A549 (cell line): ENCODE results near the gene SCAMP2. TPM values are rescaled to one million over a fixed set of nuclear protein-coding genes. Genes with fewer than 3 reads are reported as not detected.

Experiments
- ATAC-seq, 2 experiments: fragments of 200-7000 bp in 1 of 2; fragments of >200 bp in 1 of 2; cut with Nextera tagmentation in 1 of 2; cut with Tn5 transposase in 1 of 2; 3 replicates each; pipeline versions ENCODE4 v1.8.0 to v1.9.1; 2018 to 2020; ENCODE audit warnings: mild to moderate bottlenecking in 1 of 2, moderate library complexity in 1 of 2
- CTCF ChIA-PET: fragments of 300-600 bp; sonication (Branson Sonifier 250); formaldehyde crosslinking; extraction: SDS; loops from one replicate; lab custom pipeline; 2021; ENCODE audit warnings: antibody characterized with exemption, inconsistent platforms; lab: Yijun Ruan, JAX
- POLR2A ChIA-PET: fragments of 350-600 bp; formaldehyde crosslinking; extraction: SDS; loops from one replicate; lab custom pipeline; 2021; ENCODE audit warnings: antibody characterized with exemption, inconsistent platforms; lab: Yijun Ruan, JAX
- DNase-seq, 2 experiments: peaks; one replicate each; pipeline versions ENCODE4 v3.0.0 to v3.0.0-alpha.2; 2011 to 2016; ENCODE audit warnings: low read depth in 1 of 2, low spot score in 1 of 2
- FAIRE-seq: peaks from 2 replicates; lab custom pipeline; 2011; peaks lifted over from hg19 to GRCh38; lab: Jason Lieb, UNC
- H3K27ac ChIP-seq, 2 experiments: fragments of >200 bp; sonication (Bioruptor Twin); formaldehyde crosslinking; 3 replicates each; pipeline ENCODE4 v1.5.1; 2016 to 2017
- H3K4me1 ChIP-seq: fragments of >200 bp; sonication (Bioruptor Twin); formaldehyde crosslinking; 3 replicates; pipeline ENCODE4 v1.6.1; 2016
- H3K4me2 ChIP-seq: fragments of >200 bp; sonication (Bioruptor Twin); formaldehyde crosslinking; 3 replicates; pipeline ENCODE4 v1.6.1; 2016
- H3K4me3 ChIP-seq: fragments of >200 bp; sonication (Bioruptor Twin); formaldehyde crosslinking; 3 replicates; pipeline ENCODE4 v1.5.1; 2016
- H3K9me3 ChIP-seq: fragments of >200 bp; sonication (Bioruptor Twin); formaldehyde crosslinking; 3 replicates; pipeline ENCODE4 v1.6.1; 2016
- CHD2 ChIP-seq: fragments of 150-350 bp; IDR thresholded peaks from 2 replicates; pipeline ENCODE4 v1.6.1; 2014; ENCODE audit warnings: low read length; ENCODE audit not compliant: partially characterized antibody
- CHD4 ChIP-seq: fragments of 200-600 bp; sonication (generic); IDR thresholded peaks from 2 replicates; pipeline ENCODE4 v1.6.1; 2016; ENCODE audit warnings: antibody characterized with exemption, mild to moderate bottlenecking, borderline replicate concordance
- EHMT2 ChIP-seq: fragments of 200-600 bp; sonication (generic); IDR thresholded peaks from 2 replicates; pipeline ENCODE4 v1.6.1; 2016; ENCODE audit warnings: antibody characterized with exemption, low read depth, mild to moderate bottlenecking, moderate library complexity
- FOSB ChIP-seq: fragments of 250-450 bp; sonication (Bioruptor Pico); IDR thresholded peaks from 2 replicates; pipeline ENCODE4 v1.5.0; 2020; ENCODE audit warnings: mild to moderate bottlenecking, moderate library complexity
- GATA3 ChIP-seq: IDR thresholded peaks from 2 replicates; pipeline ENCODE4 v1.6.1; 2012; ENCODE audit warnings: borderline replicate concordance
- HDAC2 ChIP-seq: fragments of 200-600 bp; sonication (generic); IDR thresholded peaks from 2 replicates; pipeline ENCODE4 v1.6.1; 2016
- HOXA7 ChIP-seq: fragments of 250-450 bp; sonication (Bioruptor Pico); IDR thresholded peaks from 2 replicates; pipeline ENCODE4 v1.5.0; 2020; ENCODE audit warnings: mild to moderate bottlenecking, moderate library complexity
- HOXB13 ChIP-seq: fragments of 250-450 bp; sonication (Bioruptor Pico); IDR thresholded peaks from 2 replicates; pipeline ENCODE4 v1.5.0; 2020; ENCODE audit warnings: low read depth, mild to moderate bottlenecking, moderate library complexity
- JUN ChIP-seq, 2 experiments: fragments of >200 bp; sonication (Bioruptor Twin); formaldehyde crosslinking; IDR thresholded peaks; 2 replicates in 1 of 2; 3 replicates in 1 of 2; pipeline ENCODE4 v1.6.1; 2016 to 2017
- KDM1A ChIP-seq: fragments of 200-600 bp; sonication (generic); IDR thresholded peaks from 2 replicates; pipeline ENCODE4 v1.6.1; 2016; ENCODE audit warnings: low read depth, mild to moderate bottlenecking
- MAFK ChIP-seq: fragments of 450-650 bp; IDR thresholded peaks from 2 replicates; pipeline ENCODE4 v1.6.1; 2014; ENCODE audit not compliant: partially characterized antibody
- NFE2L2 ChIP-seq: fragments of 150-350 bp; conservative IDR thresholded peaks from 2 replicates; pipeline ENCODE4 v1.6.1; 2014; ENCODE audit warnings: low read length
- NPAS2 ChIP-seq: fragments of 250-450 bp; sonication (Bioruptor Pico); IDR thresholded peaks from 2 replicates; pipeline ENCODE4 v1.8.0; 2022; ENCODE audit warnings: mild to moderate bottlenecking, moderate library complexity, borderline replicate concordance
- NR3C1 ChIP-seq: fragments of >200 bp; sonication (Bioruptor Twin); formaldehyde crosslinking; IDR thresholded peaks from 3 replicates; pipeline ENCODE4 v1.6.1; 2017
- PHF8 ChIP-seq: fragments of 200-600 bp; sonication (generic); IDR thresholded peaks from 2 replicates; pipeline ENCODE4 v1.6.1; 2016; ENCODE audit warnings: low read depth, mild to moderate bottlenecking, antibody characterized with exemption, moderate library complexity, borderline replicate concordance
- RARB ChIP-seq: fragments of 250-450 bp; sonication (Bioruptor Pico); IDR thresholded peaks from 2 replicates; pipeline ENCODE4 v1.8.0; 2021; ENCODE audit warnings: mild to moderate bottlenecking, moderate library complexity
- RCOR1 ChIP-seq: fragments of 150-350 bp; IDR thresholded peaks from 2 replicates; pipeline ENCODE4 v1.6.1; 2014; ENCODE audit warnings: antibody characterized with exemption, low read length, low read depth
- SMC3 ChIP-seq: fragments of >200 bp; sonication (Bioruptor Twin); formaldehyde crosslinking; IDR thresholded peaks from 3 replicates; pipeline ENCODE4 v1.6.1; 2018; ENCODE audit warnings: inconsistent platforms
- ZC3H11A ChIP-seq: fragments of 450-650 bp; IDR thresholded peaks from 2 replicates; pipeline ENCODE4 v1.6.1; 2014; ENCODE audit warnings: antibody characterized with exemption, mild to moderate bottlenecking
- ZFP36 ChIP-seq: fragments of 450-650 bp; IDR thresholded peaks from 2 replicates; pipeline ENCODE4 v1.6.1; 2014; ENCODE audit warnings: borderline replicate concordance; ENCODE audit not compliant: partially characterized antibody
- ZSCAN20 ChIP-seq: fragments of 250-450 bp; sonication (Bioruptor Pico); IDR thresholded peaks from 2 replicates; pipeline ENCODE4 v1.8.0; 2022; ENCODE audit warnings: mild to moderate bottlenecking, moderate library complexity
- WGBS: methylation state at CpG from one replicate; pipeline ENCODE4 v1.1.6; 2017; ENCODE audit errors: missing lambda C conversion rate; 5-methylcytosine and 5-hydroxymethylcytosine counted together
- polyA plus RNA-seq, 4 experiments: library from polyadenylated mRNA; depleted of rRNA in 3 of 4; stranded (reverse); fragments of >200 nt; fragmentation: RNase III in 1 of 4; extraction: RNeasy Plus Mini Kit Qiagen cat#74134 plus additional on column Dnase treatment in 1 of 4; gene quantifications; 2 replicates in 3 of 4; 3 replicates in 1 of 4; pipeline ENCODE4 v1.2.3, GENCODE V29; 2011 to 2017
- TF ChIP-seq, protein P1 (sequence below): fragments of 250-450 bp; sonication (Bioruptor Pico); IDR thresholded peaks from 2 replicates; pipeline ENCODE4 v1.5.0; 2020; ENCODE audit warnings: low read depth, mild to moderate bottlenecking, moderate library complexity
- TF ChIP-seq, protein P2 (sequence below): IDR thresholded peaks from 2 replicates; pipeline ENCODE4 v1.6.1; 2012; ENCODE audit warnings: low read depth, borderline replicate concordance
- TF ChIP-seq, protein P3 (sequence below): IDR thresholded peaks from 2 replicates; pipeline ENCODE4 v1.6.1; 2012
- TF ChIP-seq, protein P4 (sequence below): fragments of 150-350 bp; IDR thresholded peaks from 2 replicates; pipeline ENCODE4 v1.6.1; 2014; ENCODE audit warnings: low read depth, mild to moderate bottlenecking, low read length
- TF ChIP-seq, protein P5 (sequence below): fragments of >200 bp; sonication (Bioruptor Twin); formaldehyde crosslinking; IDR thresholded peaks from 3 replicates; pipeline ENCODE4 v1.6.1; 2016
- TF ChIP-seq, protein P6 (sequence below): IDR thresholded peaks from 2 replicates; pipeline ENCODE4 v1.6.1; 2012

Gene SCAMP2
- polyA plus RNA-seq, 2 of the 4 experiments (the other 2 are of a cell fraction), result 41.5 to 128 TPM

DNA sequence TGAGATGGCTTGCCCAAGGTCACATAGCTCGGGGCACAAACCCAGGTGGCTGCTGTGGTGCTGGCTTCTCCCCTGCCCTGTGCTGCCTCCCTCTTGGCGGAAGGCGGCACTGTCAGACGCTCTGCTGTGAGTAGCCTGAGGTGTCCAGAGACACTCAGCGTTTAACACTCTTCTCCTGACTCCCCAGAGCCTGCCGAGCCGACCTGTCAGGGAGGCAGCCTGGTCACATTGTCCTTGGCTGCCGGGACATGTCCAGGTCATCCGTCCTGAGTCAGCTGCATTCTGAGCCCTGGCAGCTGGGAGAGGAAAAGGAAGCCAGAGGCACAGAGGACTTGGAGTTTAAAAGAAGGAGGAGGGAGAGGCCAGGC, 55.8 kb downstream of the SCAMP2 start:
- no peak for DNase-seq
- Histone ChIP-seq H3K4me2 (no peak overlapping the region), H3K4me3 (no peak overlapping the region), H3K27ac (no peak overlapping the region), H3K9me3 (no peaks in the 10 kb centered on the region), H3K4me1 (peaks cover 14% of the 10 kb centered on the region)
- WGBS, result 44% methylated on average over 9 of the region's 9 CpGs
- CTCF ChIA-PET, result interaction anchor here (65.6 to 66.7 kb wide), 2 partner anchors 2 to 26 kb away, joined by 1908 read pairs; partner anchors contain the start of genes CPLX3, CSK, LMAN1L and ULK3
- ATAC-seq, result peak; percentile 20 to 56; a peak in 3 of 6 replicates
- POLR2A ChIA-PET, result interaction anchor here (0.7 kb wide), 1 partner anchor 551 kb away, joined by 3 read pairs; no protein-coding TSS in a partner anchor
- TF ChIP-seq RCOR1, result no peak
- no peak for TF ChIP-seq PHF8
- TF ChIP-seq JUN (IDR thresholded peaks at IDR 0.05), result no peak
- TF ChIP-seq, protein P1, sequence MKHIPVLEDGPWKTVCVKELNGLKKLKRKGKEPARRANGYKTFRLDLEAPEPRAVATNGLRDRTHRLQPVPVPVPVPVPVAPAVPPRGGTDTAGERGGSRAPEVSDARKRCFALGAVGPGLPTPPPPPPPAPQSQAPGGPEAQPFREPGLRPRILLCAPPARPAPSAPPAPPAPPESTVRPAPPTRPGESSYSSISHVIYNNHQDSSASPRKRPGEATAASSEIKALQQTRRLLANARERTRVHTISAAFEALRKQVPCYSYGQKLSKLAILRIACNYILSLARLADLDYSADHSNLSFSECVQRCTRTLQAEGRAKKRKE, result no peak
- no peak for FAIRE-seq

DNA sequence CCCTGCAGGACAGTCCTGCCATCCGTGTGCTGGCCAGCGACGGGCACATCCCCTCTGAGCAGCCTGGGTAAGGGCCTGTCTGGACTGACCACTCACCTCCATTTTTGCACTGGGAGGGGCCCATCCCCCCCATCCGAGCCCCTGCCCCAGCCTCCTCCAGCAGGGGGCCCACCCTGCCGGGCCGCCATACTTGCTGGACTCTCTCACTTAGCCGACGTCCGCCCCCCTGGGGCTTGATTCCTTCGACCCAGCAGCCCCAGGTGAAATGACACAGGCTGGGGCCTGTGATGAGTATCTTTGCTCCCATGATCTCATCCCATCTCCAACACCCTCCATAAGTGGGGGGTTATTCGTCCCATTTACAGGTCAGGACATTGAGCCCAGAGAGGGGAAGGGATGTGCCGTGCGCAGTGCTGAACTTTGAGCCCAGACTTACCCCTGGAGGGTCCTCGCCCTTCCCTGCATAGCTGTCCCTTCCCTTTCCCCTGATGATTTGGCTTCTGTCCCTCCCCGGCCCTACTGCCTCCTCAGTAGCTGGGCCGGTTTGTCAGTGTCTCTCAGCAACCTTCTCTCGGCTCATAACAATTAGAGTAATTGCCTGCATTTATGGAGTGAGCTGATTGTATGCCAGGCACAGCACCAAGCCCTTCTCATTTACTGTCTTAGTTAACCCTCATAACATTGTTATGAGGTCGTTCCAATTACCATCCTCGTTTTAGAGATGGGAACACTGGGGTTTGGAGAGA, 56.4 kb downstream of the SCAMP2 start:
- Histone ChIP-seq H3K4me1 (peaks cover 14% of the 10 kb centered on the region), H3K4me3 (no peak overlapping the region), H3K27ac (no peak overlapping the region)
- ATAC-seq, result no peak
- no peak for TF ChIP-seq KDM1A
- TF ChIP-seq JUN (IDR thresholded peaks at IDR 0.05), result no peak
- no peak for TF ChIP-seq CHD4
- TF ChIP-seq NR3C1, result no peak
- TF ChIP-seq, protein P2, sequence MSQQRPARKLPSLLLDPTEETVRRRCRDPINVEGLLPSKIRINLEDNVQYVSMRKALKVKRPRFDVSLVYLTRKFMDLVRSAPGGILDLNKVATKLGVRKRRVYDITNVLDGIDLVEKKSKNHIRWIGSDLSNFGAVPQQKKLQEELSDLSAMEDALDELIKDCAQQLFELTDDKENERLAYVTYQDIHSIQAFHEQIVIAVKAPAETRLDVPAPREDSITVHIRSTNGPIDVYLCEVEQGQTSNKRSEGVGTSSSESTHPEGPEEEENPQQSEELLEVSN, result no peak
- TF ChIP-seq, protein P3, sequence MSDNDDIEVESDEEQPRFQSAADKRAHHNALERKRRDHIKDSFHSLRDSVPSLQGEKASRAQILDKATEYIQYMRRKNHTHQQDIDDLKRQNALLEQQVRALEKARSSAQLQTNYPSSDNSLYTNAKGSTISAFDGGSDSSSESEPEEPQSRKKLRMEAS, result no peak
- TF ChIP-seq, protein P4, sequence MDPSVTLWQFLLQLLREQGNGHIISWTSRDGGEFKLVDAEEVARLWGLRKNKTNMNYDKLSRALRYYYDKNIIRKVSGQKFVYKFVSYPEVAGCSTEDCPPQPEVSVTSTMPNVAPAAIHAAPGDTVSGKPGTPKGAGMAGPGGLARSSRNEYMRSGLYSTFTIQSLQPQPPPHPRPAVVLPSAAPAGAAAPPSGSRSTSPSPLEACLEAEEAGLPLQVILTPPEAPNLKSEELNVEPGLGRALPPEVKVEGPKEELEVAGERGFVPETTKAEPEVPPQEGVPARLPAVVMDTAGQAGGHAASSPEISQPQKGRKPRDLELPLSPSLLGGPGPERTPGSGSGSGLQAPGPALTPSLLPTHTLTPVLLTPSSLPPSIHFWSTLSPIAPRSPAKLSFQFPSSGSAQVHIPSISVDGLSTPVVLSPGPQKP, result no peak
- no peak for TF ChIP-seq ZC3H11A
- TF ChIP-seq, protein P5, sequence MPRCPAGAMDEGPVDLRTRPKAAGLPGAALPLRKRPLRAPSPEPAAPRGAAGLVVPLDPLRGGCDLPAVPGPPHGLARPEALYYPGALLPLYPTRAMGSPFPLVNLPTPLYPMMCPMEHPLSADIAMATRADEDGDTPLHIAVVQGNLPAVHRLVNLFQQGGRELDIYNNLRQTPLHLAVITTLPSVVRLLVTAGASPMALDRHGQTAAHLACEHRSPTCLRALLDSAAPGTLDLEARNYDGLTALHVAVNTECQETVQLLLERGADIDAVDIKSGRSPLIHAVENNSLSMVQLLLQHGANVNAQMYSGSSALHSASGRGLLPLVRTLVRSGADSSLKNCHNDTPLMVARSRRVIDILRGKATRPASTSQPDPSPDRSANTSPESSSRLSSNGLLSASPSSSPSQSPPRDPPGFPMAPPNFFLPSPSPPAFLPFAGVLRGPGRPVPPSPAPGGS, result no peak
- TF ChIP-seq NPAS2, result no peak
- TF ChIP-seq MAFK, result no peak
- TF ChIP-seq FOSB (CRISPR knock-in tag), result no peak
- TF ChIP-seq, all 56 proteins: peak for 0
- Histone ChIP-seq H3K4me2 (no peak overlapping the region), H3K9me3 (no peaks in the 10 kb centered on the region)
- no peak for DNase-seq
- 65% methylated on average over 17 of the region's 19 CpGs for WGBS
- FAIRE-seq, result no peak
- POLR2A ChIA-PET, result no interaction called here
- CTCF ChIA-PET, result interaction anchor here (65.6 to 66.7 kb wide), 2 partner anchors 2 to 26 kb away, joined by 1908 read pairs; partner anchors contain the start of genes CPLX3, CSK, LMAN1L and ULK3

DNA sequence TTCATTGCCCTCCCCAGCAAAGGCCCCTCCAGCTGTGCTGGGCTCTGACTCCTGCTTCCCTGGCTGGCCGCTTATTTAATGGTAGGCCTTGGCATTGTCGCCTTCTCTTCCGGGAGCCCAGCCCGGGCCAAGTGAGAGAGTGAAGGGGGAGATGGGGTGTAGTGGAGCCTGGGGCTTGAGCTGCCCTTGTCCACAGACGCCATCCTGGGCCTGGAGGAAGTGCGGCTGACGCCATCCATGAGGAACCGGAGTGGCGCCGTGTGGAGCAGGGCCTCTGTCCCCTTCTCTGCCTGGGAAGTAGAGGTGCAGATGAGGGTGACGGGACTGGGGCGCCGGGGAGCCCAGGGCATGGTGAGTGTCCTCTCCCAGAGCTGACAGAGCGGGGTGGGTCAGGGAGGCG, 57.2 kb downstream of the SCAMP2 start:
- no peak overlapping the region for H3K4me3 ChIP-seq
- no peaks in the 10 kb centered on the region for H3K9me3 ChIP-seq
- ChIA-PET CTCF (interaction anchor here (65.6 to 66.7 kb wide), 2 partner anchors 3 to 25 kb away, joined by 1908 read pairs; partner anchors contain the start of genes CPLX3, CSK, LMAN1L and ULK3), POLR2A (no interaction called here)
- TF ChIP-seq ZFP36 (no peak), CHD2 (no peak), HOXB13 (no peak), SMC3 (no peak), HDAC2 (no peak), KDM1A (no peak), NFE2L2 (no peak), RCOR1 (no peak), HOXA7 (no peak), EHMT2 (no peak), GATA3 (no peak), ZSCAN20 (CRISPR knock-in tag) (no peak), RARB (CRISPR knock-in tag) (no peak), MAFK (no peak)
- TF ChIP-seq, protein P3, result no peak
- TF ChIP-seq, protein P6, sequence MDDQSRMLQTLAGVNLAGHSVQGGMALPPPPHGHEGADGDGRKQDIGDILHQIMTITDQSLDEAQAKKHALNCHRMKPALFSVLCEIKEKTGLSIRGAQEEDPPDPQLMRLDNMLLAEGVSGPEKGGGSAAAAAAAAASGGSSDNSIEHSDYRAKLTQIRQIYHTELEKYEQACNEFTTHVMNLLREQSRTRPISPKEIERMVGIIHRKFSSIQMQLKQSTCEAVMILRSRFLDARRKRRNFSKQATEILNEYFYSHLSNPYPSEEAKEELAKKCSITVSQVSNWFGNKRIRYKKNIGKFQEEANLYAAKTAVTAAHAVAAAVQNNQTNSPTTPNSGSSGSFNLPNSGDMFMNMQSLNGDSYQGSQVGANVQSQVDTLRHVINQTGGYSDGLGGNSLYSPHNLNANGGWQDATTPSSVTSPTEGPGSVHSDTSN, result no peak
- H3K4me2 ChIP-seq, result no peak overlapping the region
- peaks cover 14% of the 10 kb centered on the region for H3K4me1 ChIP-seq
- H3K27ac ChIP-seq, result no peak overlapping the region
- FAIRE-seq, result no peak
- WGBS, result 91% methylated on average over 15 of the region's 15 CpGs
- no peak for DNase-seq
- no peak for ATAC-seq
